Measurements from ENCODE around the gene FIG4. TPM values are rescaled to one million over a fixed set of nuclear protein-coding genes. Genes with fewer than 3 reads are reported as not detected.
"Not testable (repeated sequence)": the region's sequence is repeated elsewhere in the genome, so short reads cannot be mapped to it uniquely, and the experiment has no call there.

FIG4 gene
- total and polyA plus RNA-seq, 2 donors = 11.8 to 24.5 TPM

DNA sequence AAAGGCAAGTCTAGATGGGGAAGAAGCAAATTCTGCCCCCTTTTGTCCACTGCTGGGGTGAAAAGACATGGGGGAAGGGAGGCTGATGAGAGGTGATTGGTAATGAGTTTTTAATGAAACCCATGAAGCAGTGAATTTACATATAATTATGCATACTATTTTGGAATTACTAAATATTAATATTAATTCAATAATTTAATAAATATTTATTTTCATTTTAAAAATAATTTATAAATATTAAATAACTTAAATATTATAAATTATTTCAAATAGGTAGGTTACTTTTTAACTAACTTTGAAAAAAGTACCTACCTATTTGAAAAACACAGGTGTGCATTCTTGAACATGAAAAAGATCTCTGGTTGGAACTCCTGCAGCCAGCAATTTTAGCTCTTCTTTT, 148.9 kb downstream of the FIG4 start:
- Histone ChIP-seq H3K36me3 (ENCODE audit: insufficient read depth) (no peaks in the 10 kb centered on the region), H3K27ac (ENCODE audit: low read depth) (no peak overlapping the region), H3K4me3 (ENCODE audit: low read depth, low read length) (no peak overlapping the region), H3K4me1 (ENCODE audit: insufficient read depth) (no peaks in the 10 kb centered on the region)
- no peak for DNase-seq (ENCODE audit: extremely low spot score)

DNA sequence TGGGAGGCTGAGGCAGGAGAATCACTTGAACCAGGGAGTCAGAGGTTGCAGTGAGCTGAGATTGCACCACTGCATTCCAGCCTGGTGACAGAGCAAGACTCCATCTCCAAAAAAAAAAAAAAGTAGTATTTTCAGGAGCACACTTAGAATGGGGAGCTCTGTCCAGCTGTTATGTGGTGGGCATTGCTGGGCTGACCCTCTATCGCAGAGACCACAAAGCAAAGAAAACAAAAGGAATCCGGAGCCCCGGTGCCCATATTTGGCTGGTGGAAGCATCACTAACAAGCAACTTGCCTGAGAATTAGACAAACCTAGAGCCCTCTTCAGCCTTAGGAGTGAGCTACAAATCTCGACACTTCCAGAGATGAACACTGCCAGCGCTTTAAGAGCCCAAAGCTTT, 149.7 kb downstream of the FIG4 start:
- WGBS = 91% methylated on average over 5 of the region's 5 CpGs
- no peaks in the 10 kb centered on the region for H3K4me1 ChIP-seq (ENCODE audit: insufficient read depth)
- H3K27ac ChIP-seq (ENCODE audit: low read depth) = no peak overlapping the region
- H3K36me3 ChIP-seq (ENCODE audit: insufficient read depth) = no peaks in the 10 kb centered on the region
- H3K4me3 ChIP-seq (ENCODE audit: low read depth, low read length) = no peak overlapping the region
- no peak for DNase-seq (ENCODE audit: extremely low spot score)

DNA sequence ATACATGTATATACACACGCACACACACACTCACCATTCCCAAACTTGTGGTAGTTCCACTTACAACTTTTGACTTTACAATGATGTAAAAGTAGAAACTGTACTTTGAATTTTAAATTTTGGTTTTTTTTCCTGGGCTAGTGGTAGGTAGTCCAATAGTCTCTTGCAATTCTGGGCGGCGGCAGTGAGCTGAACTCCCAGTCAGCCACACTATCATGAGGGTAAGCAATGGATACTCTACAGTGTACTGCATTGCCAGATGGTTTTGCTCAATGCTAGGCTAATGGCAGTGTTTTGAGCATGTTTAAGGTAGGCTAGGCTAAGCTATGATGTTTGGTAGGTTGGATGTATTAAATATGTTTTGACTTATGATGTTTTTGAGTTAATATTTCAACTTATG, 150.8 kb downstream of the FIG4 start:
- Histone ChIP-seq H3K36me3 (ENCODE audit: insufficient read depth) (no peaks in the 10 kb centered on the region), H3K27ac (ENCODE audit: low read depth) (no peak overlapping the region), H3K4me1 (ENCODE audit: insufficient read depth) (no peaks in the 10 kb centered on the region), H3K4me3 (ENCODE audit: low read depth, low read length) (no peak overlapping the region)
- WGBS = 93% methylated on average over 3 of the region's 3 CpGs
- no peak for DNase-seq (ENCODE audit: extremely low spot score)

DNA sequence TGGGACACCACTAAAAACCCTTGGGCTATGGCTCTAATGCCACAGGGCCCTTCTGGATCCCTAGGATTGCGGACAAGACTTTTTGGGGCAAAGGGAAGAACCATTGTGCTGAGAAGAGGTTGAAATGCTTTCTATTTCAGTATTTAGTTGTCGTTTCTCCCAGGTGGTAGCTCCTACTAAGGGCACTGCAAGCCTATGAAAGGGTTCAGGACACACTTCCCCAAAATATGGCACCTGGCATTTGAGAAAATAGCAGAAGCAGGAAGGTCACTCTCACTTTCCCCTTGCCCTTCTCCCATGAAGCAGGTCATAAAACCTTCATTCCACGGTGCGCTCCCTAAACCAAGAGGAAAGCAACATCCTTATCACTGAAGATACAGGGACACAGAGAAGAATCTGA, 161.6 kb downstream of the FIG4 start:
- no peak for DNase-seq (ENCODE audit: extremely low spot score)
- no peaks in the 10 kb centered on the region for H3K4me1 ChIP-seq (ENCODE audit: insufficient read depth)
- H3K4me3 ChIP-seq (ENCODE audit: low read depth, low read length) = no peak overlapping the region
- 87% methylated on average over 4 of the region's 4 CpGs for WGBS
- no peak overlapping the region for H3K27ac ChIP-seq (ENCODE audit: low read depth)
- no peaks in the 10 kb centered on the region for H3K36me3 ChIP-seq (ENCODE audit: insufficient read depth)

DNA sequence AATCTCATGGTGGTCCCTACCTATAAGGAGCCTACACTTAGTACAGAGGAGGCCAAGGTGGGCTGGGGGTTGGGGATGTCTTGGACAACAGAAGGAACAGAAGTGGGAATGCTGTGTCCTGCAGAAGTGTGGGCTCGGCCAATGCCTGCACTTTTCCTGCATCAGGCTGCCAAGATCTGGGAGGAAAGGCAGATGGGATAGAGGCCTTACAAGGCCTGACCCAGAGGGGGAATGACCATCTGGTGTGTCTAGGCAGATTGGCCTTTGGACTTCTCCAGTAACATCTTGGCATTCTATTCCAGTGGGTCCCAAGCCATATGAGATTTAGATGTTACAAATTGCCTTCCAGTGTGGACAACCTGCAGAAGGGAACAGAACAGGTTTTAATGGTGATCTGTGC, 162.3 kb downstream of the FIG4 start:
- no peak overlapping the region for H3K4me3 ChIP-seq (ENCODE audit: low read depth, low read length)
- no peak overlapping the region for H3K27ac ChIP-seq (ENCODE audit: low read depth)
- H3K4me1 ChIP-seq (ENCODE audit: insufficient read depth) = no peaks in the 10 kb centered on the region
- no peak for DNase-seq (ENCODE audit: extremely low spot score)
- WGBS = 88% methylated on average over 1 of the region's 1 CpG
- no peaks in the 10 kb centered on the region for H3K36me3 ChIP-seq (ENCODE audit: insufficient read depth)

DNA sequence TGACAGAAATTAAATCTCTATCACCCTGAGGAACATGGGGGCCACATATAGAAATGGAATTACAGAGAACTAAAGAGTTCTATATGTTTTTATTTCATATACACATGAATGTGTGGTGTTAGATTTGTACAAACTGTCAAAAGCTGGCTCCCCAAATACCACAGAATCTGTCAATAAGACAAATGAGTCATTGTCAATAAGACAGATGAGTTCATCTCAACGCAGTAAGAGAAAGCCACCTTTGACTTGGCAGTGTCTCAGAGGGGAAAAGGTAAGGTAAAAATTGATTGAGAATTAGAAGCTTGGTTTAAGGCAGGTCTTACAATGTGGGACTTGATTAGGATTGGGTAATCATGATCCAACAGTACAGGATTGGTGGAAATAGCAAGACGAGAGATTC, 162.9 kb downstream of the FIG4 start:
- Histone ChIP-seq H3K4me3 (ENCODE audit: low read depth, low read length) (no peak overlapping the region), H3K36me3 (ENCODE audit: insufficient read depth) (no peaks in the 10 kb centered on the region), H3K27ac (ENCODE audit: low read depth) (no peak overlapping the region), H3K4me1 (ENCODE audit: insufficient read depth) (no peaks in the 10 kb centered on the region)
- 92% methylated on average over 2 of the region's 2 CpGs for WGBS
- no peak for DNase-seq (ENCODE audit: extremely low spot score)

DNA sequence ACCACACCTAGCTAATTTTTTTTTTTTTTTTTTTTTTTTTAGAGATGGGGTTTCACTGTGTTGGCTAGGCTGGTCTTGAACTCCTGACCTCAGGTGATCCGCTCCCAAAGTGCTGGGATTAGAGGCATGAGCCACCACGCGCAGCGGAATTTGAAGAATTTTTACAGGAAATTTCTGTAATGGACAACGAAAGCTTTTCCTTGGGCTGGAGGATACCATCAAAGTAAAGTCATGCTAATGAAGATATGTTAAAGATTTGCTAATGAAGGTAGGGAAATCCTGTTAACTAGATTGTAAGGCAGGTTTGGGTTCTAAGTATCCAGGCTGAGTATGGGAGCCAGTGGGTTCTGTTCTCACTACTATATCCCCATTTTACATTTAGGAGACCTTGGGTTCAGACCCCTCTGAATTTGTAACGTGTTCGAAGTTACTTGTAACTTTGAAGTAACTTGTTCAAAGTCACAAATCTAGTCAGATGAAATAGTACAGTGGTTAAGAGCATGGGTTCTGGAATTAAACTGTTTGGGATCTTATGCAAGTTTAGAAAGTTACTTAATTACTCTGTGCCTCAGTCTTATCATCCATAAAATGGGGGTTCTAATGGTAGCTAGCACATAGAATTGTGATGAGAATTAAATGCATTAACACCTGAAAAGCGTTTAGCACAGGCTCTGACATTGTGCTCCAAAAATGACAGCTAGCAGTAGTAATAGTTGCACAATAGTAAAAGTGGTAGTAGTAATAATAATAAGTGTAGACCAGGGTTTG, 163.6 kb downstream of the FIG4 start:
- WGBS = 68% methylated on average over 8 of the region's 8 CpGs
- no peaks in the 10 kb centered on the region for H3K4me1 ChIP-seq (ENCODE audit: insufficient read depth)
- no peak overlapping the region for H3K4me3 ChIP-seq (ENCODE audit: low read depth, low read length)
- H3K36me3 ChIP-seq (ENCODE audit: insufficient read depth) = no peaks in the 10 kb centered on the region
- H3K27ac ChIP-seq (ENCODE audit: low read depth) = no peak overlapping the region
- DNase-seq (ENCODE audit: extremely low spot score) = no peak

DNA sequence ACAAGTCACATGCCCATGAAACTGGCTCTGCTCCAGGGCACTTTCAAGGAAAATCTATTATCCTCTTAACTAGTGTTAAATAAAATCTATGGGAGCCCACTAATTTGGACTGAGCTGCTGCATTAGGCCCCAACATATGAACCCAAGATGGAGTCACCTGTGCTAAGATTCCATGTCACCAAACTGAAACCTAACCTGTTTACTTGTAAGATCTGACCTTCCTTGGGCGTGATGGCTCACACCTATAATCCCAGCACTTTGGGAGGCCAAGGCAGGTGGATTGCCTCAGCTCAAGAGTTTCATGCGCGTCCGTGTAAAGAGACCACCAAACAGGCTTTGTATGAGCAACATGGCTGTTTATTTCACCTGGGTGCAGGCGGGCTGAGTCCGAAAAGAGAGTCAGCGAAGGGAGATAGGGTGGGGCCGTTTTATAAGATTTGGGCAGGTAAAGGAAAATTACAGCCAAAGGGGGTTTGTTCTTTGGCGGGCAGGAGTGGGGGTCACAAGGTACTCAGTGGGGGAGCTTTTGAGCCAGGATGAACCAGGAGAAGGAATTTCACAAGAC, 164.5 kb downstream of the FIG4 start:
- not testable (repeated sequence) for H3K36me3 ChIP-seq (ENCODE audit: insufficient read depth); H3K4me1 ChIP-seq (ENCODE audit: insufficient read depth); H3K27ac ChIP-seq (ENCODE audit: low read depth); DNase-seq (ENCODE audit: extremely low spot score); H3K4me3 ChIP-seq (ENCODE audit: low read depth, low read length)
- 89% methylated on average over 9 of the region's 9 CpGs for WGBS

DNA sequence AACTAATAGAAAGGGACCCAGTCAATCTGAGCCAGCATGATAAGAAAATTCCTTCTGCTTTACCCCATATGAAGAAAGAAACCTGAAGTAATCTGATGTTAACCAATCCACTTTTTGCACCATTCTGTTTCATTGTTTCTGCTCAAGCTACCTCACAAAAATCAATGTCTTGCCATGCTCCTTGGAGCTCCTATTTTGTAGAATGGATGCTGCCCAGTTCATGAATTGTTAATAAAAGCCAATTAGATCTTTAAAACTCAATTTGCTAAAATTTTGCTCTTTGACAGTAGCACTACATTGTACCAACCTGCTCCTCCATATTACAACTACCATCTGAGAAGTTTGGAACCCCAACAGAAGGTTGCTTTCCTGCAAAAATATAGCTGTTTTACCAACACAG, 170.8 kb downstream of the FIG4 start:
- no peak for DNase-seq (ENCODE audit: extremely low spot score)
- H3K36me3 ChIP-seq (ENCODE audit: insufficient read depth) = no peaks in the 10 kb centered on the region
- H3K27ac ChIP-seq (ENCODE audit: low read depth) = no peak overlapping the region
- no peaks in the 10 kb centered on the region for H3K4me1 ChIP-seq (ENCODE audit: insufficient read depth)
- no peak overlapping the region for H3K4me3 ChIP-seq (ENCODE audit: low read depth, low read length)

DNA sequence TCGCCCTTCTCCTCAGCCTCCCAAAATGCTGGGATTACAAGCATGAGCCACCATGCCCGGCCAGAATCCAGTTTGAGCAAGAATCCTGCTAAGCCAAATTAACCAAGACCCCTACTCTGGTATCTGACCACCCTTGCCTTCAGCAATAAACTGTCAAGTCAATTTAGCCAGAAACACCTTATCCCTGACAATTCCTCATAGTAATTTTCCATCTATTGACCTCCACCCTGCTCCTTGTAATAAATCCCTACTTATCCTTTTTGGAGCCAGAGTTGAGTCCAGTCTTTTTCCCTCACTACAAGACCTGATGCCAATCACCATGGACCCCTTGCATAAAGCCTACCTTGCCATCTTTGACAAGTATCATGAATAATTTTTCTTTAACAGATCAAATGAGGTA, 173.0 kb downstream of the FIG4 start:
- no peak for DNase-seq (ENCODE audit: extremely low spot score)
- Histone ChIP-seq H3K4me3 (ENCODE audit: low read depth, low read length) (no peak overlapping the region), H3K36me3 (ENCODE audit: insufficient read depth) (no peaks in the 10 kb centered on the region), H3K27ac (ENCODE audit: low read depth) (no peak overlapping the region), H3K4me1 (ENCODE audit: insufficient read depth) (no peaks in the 10 kb centered on the region)
- 86% methylated on average over 2 of the region's 2 CpGs for WGBS

DNA sequence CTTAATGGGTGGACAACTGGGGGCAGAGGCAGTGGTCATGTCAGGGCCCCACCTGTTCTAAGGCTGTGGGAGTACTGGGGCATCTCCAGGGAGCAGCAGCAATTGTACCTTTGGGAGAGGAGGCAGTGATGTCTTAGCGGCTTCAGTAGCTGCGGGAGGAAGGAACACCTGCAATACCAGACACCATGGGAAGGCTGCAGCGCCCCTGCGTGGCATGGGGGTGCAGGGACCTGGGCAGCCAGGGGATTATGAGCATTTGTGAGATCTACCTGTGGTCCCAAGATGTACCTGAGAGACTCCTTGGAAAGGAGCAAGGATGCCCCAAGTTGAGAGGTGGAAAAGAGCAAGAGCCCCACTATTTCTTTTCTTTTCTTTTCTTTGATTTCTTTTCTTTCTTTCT, 174.9 kb downstream of the FIG4 start:
- H3K4me1 ChIP-seq (ENCODE audit: insufficient read depth) = no peaks in the 10 kb centered on the region
- no peak overlapping the region for H3K27ac ChIP-seq (ENCODE audit: low read depth)
- WGBS = 60% methylated on average over 4 of the region's 4 CpGs
- no peak for DNase-seq (ENCODE audit: extremely low spot score)
- no peaks in the 10 kb centered on the region for H3K36me3 ChIP-seq (ENCODE audit: insufficient read depth)
- no peak overlapping the region for H3K4me3 ChIP-seq (ENCODE audit: low read depth, low read length)

DNA sequence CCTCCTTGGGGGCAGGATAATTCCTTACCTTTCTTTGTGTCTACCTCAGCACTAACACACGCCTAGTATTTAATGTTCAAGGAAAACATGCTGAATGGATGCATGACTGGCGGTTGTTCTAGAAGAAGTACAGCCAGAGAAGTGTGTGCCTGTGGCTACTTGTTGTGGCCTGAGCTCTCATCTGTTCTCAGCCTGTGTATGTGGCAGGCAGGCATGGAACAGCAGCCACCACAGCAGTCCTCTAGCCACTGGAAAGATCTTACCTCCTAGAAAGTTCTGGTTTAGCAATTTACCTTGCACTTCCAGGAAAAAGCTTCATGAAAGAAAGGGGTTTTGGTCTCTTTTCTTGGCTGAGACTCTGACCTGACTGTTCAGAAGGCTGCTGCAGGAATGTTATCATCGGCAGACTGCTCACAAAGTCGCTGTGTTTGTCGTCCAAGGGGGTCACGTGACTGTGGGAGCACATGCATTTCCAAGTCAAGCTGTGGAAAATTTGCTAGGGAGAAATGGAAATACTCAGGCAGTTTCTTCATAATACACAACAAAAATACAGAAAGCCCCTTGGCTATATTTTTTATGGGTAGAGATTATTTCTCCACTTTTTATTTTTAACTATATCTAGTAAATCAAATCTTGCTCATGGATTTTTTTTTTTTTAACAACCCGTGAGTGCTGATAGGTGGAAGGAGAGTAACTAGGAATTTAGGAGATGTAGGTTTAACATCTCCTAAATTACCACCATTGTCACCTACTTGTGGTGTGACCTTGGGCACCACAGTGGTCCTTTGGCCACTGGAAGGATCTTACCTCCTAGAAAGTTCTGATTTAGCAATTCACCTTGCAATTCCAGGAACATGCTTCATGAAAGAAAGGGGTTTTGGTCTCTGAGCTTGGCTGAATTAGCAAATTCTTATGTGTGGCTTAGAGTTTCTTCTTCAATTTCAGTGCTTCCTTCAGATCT, 176.2 kb downstream of the FIG4 start:
- no peak overlapping the region for H3K4me3 ChIP-seq (ENCODE audit: low read depth, low read length)
- 26% methylated on average over 7 of the region's 7 CpGs for WGBS
- no peaks in the 10 kb centered on the region for H3K36me3 ChIP-seq (ENCODE audit: insufficient read depth)
- DNase-seq (ENCODE audit: extremely low spot score) = no peak
- no peaks in the 10 kb centered on the region for H3K4me1 ChIP-seq (ENCODE audit: insufficient read depth)
- H3K27ac ChIP-seq (ENCODE audit: low read depth) = no peak overlapping the region

DNA sequence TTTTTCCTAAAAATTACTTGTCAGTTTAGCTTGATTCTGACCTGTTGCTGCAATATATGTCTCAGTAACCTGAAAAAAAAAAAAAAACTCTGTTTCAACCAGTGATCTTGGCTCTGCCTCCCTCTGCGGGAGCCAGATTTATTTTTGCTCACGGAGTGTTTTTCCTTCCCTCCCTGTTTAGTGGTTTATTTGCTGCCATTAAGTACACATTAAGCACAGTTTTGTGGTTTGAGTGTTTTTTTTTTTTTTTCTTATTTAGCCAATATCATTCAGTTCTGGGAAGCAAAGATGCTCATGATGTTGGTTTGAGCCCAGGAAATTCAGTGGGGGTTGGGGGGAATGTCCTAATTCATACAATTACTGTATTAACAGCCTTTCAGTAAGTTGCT, 176.9 kb downstream of the FIG4 start:
- Histone ChIP-seq H3K27ac (ENCODE audit: low read depth) (no peak overlapping the region), H3K4me3 (ENCODE audit: low read depth, low read length) (no peak overlapping the region)
- peak; percentile 33 for DNase-seq (ENCODE audit: extremely low spot score)

More for the DNA sequence above, 176.9 kb downstream of the FIG4 start:
- H3K4me1 ChIP-seq (ENCODE audit: insufficient read depth) = no peaks in the 10 kb centered on the region
- no peaks in the 10 kb centered on the region for H3K36me3 ChIP-seq (ENCODE audit: insufficient read depth)
- 9% methylated on average over 2 of the region's 2 CpGs for whole genome bisulfite sequencing

Measured in urinary bladder (tissue), 4 donors.